SU-DHL-6 (cell line): ENCODE results near the gene MUC7.

Experiments
- H2AFZ ChIP-seq: fragments of 200-600 bp; sonication (generic); 2 replicates; pipeline ENCODE4 v1.6.1; 2014; ENCODE audit warnings: low read depth, mild to moderate bottlenecking, moderate library complexity, mixed read lengths, antibody characterized with exemption, low read length; ENCODE audit not compliant: severe bottlenecking
- H3F3A ChIP-seq: fragments of 200-600 bp; shearing (Covaris generic); 2 replicates; pipeline ENCODE4 v1.6.0; 2016; ENCODE audit warnings: antibody characterized with exemption, mild to moderate bottlenecking; ENCODE audit not compliant: insufficient read depth
- H3K27ac ChIP-seq: fragments of 200-600 bp; sonication (generic); 2 replicates; pipeline ENCODE4 v1.5.1; 2016; ENCODE audit warnings: low read depth, mild to moderate bottlenecking, low read length, moderate library complexity, mixed read lengths
- H3K27me3 ChIP-seq: fragments of 200-600 bp; sonication (generic), shearing (Covaris generic); 2 replicates; pipeline ENCODE4 v1.6.0; 2014; ENCODE audit warnings: mild to moderate bottlenecking, low read length
- H3K36me3 ChIP-seq: fragments of 200-600 bp; sonication (generic); 2 replicates; pipeline ENCODE4 v1.6.1; 2014; ENCODE audit warnings: mild to moderate bottlenecking, low read length, mixed read lengths
- H3K4me2 ChIP-seq: fragments of 300-600, 200-600 bp; shearing (Covaris generic), sonication (generic); 2 replicates; pipeline ENCODE4 v1.6.0; 2014; ENCODE audit warnings: low read length, low read depth, mild to moderate bottlenecking; ENCODE audit not compliant: poor library complexity, severe bottlenecking
- H3K4me3 ChIP-seq: fragments of 200-600 bp; sonication (generic); 2 replicates; pipeline ENCODE4 v1.5.1; 2014; ENCODE audit warnings: antibody characterized with exemption, low read length, mild to moderate bottlenecking, mixed read lengths; ENCODE audit not compliant: insufficient read depth, poor library complexity, severe bottlenecking
- H3K79me2 ChIP-seq: fragments of 200-600 bp; sonication (generic); 2 replicates; pipeline ENCODE4 v1.6.1; 2014; ENCODE audit warnings: mild to moderate bottlenecking, low read length, moderate library complexity; ENCODE audit not compliant: insufficient read depth
- H3K9ac ChIP-seq: fragments of 200-600 bp; sonication (generic); 2 replicates; pipeline ENCODE4 v1.7.0; 2014; ENCODE audit warnings: mild to moderate bottlenecking, low read length
- H3K9me2 ChIP-seq: fragments of 200-600 bp; sonication (generic); replicated peaks from 2 replicates; pipeline ENCODE4 v1.6.1; 2014; ENCODE audit warnings: low read length; ENCODE audit not compliant: insufficient read depth
- H3K9me3 ChIP-seq: fragments of 200-600 bp; sonication (generic); 2 replicates; pipeline ENCODE4 v1.6.1; 2014; ENCODE audit warnings: low read length, mixed read lengths; ENCODE audit not compliant: insufficient read depth
- H4K20me1 ChIP-seq: fragments of 200-600 bp; sonication (generic); 2 replicates; pipeline ENCODE4 v1.6.1; 2014; ENCODE audit warnings: low read depth, mild to moderate bottlenecking, antibody characterized with exemption, low read length, moderate library complexity, mixed read lengths
- CTCF ChIP-seq: fragments of 200-600 bp; sonication (generic); IDR thresholded peaks from one replicate; pipeline ENCODE4 v1.5.1; 2017; ENCODE audit warnings: antibody characterized with exemption, mild to moderate bottlenecking, low read length, moderate library complexity; ENCODE audit not compliant: insufficient read depth, poor library complexity, severe bottlenecking
- EZH2phosphoT487 ChIP-seq: fragments of 200-600 bp; sonication (generic), shearing (Covaris generic); conservative IDR thresholded peaks from 2 replicates; pipeline ENCODE4 v1.6.1; 2018; ENCODE audit warnings: mild to moderate bottlenecking, antibody characterized with exemption, low read length, moderate library complexity, mixed read lengths

MUC7 gene

GRCh38 chr4:70530997-70531396 is 59.0 kb downstream of the MUC7 start:
- Histone ChIP-seq H3K9me3 (no peaks in the 10 kb centered on the region), H3K4me2 (no peak overlapping the region), H2AFZ (no peak overlapping the region), H3K9me2 (no peaks in the 10 kb centered on the region), H3K9ac (no peak overlapping the region), H3F3A (no peaks in the 10 kb centered on the region), H3K36me3 (no peaks in the 10 kb centered on the region), H3K27me3 (no peaks in the 10 kb centered on the region), H3K4me3 (no peak overlapping the region), H3K79me2 (no peaks in the 10 kb centered on the region), H4K20me1 (no peaks in the 10 kb centered on the region), H3K27ac (no peak overlapping the region)
- TF ChIP-seq CTCF (no peak), EZH2phosphoT487 (no peak)

GRCh38 chr4:70531981-70532380 is 60.0 kb downstream of the MUC7 start:
- TF ChIP-seq CTCF: no peak
- TF ChIP-seq EZH2phosphoT487: no peak

More at GRCh38 chr4:70531981-70532380, 60.0 kb downstream of the MUC7 start:
- Histone ChIP-seq H2AFZ (no peak overlapping the region), H3F3A (no peaks in the 10 kb centered on the region), H3K79me2 (no peaks in the 10 kb centered on the region), H4K20me1 (no peaks in the 10 kb centered on the region), H3K27me3 (no peaks in the 10 kb centered on the region), H3K4me2 (no peak overlapping the region), H3K27ac (no peak overlapping the region), H3K9me2 (no peaks in the 10 kb centered on the region), H3K9me3 (no peaks in the 10 kb centered on the region), H3K9ac (no peak overlapping the region), H3K4me3 (no peak overlapping the region), H3K36me3 (no peaks in the 10 kb centered on the region)
